ENCODE results near the gene ITPRID2. TPM values are rescaled to one million over a fixed set of nuclear protein-coding genes. Genes with fewer than 3 reads are reported as not detected.

ITPRID2 gene
- total RNA-seq, 1 donor from 2014 or later: 40.4 TPM

- no peaks in the 10 kb centered on the region for H3K4me1 ChIP-seq
- H3K4me2 ChIP-seq: no peak overlapping the region
- H3K36me3 ChIP-seq: no peaks in the 10 kb centered on the region
- H4K20me1 ChIP-seq (ENCODE audit: low read depth): no peaks in the 10 kb centered on the region
- no peak for TF ChIP-seq EZH2phosphoT487 (IDR thresholded peaks at IDR 0.05)
- TF ChIP-seq, protein P1, sequence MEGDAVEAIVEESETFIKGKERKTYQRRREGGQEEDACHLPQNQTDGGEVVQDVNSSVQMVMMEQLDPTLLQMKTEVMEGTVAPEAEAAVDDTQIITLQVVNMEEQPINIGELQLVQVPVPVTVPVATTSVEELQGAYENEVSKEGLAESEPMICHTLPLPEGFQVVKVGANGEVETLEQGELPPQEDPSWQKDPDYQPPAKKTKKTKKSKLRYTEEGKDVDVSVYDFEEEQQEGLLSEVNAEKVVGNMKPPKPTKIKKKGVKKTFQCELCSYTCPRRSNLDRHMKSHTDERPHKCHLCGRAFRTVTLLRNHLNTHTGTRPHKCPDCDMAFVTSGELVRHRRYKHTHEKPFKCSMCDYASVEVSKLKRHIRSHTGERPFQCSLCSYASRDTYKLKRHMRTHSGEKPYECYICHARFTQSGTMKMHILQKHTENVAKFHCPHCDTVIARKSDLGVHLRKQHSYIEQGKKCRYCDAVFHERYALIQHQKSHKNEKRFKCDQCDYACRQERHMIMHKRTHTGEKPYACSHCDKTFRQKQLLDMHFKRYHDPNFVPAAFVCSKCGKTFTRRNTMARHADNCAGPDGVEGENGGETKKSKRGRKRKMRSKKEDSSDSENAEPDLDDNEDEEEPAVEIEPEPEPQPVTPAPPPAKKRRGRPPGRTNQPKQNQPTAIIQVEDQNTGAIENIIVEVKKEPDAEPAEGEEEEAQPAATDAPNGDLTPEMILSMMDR (IDR thresholded peaks at IDR 0.05): no peak
- no peak for TF ChIP-seq EZH2 (IDR thresholded peaks at IDR 0.05)
- H3K36me3 Mint-ChIP-seq: no peaks in the 10 kb centered on the region
- H3F3A ChIP-seq (ENCODE audit: low read depth): no peaks in the 10 kb centered on the region
- no peaks in the 10 kb centered on the region for H3K9me3 ChIP-seq (ENCODE audit: low read depth)
- peaks cover 3% of the 10 kb centered on the region for H3K9me3 Mint-ChIP-seq
- no peaks in the 10 kb centered on the region for H3K27me3 Mint-ChIP-seq (ENCODE audit: insufficient read depth, low read depth)
- no peak overlapping the region for H2AFZ ChIP-seq (replicated peaks)
- H3K4me3 Mint-ChIP-seq: no peak overlapping the region
- no peak overlapping the region for H3K9ac ChIP-seq
- H3K4me1 Mint-ChIP-seq: no peaks in the 10 kb centered on the region
- no peak overlapping the region for H3K4me3 ChIP-seq
- H3K79me2 ChIP-seq (ENCODE audit: low read depth): no peaks in the 10 kb centered on the region
- H3K27ac ChIP-seq: no peak overlapping the region
- no peak overlapping the region for H3K27ac Mint-ChIP-seq
- no peak for DNase-seq (ENCODE audit: low spot score)
- no peaks in the 10 kb centered on the region for H3K27me3 ChIP-seq
These were observed 81.1 kb downstream of the ITPRID2 start for GRCh38 chr2:181972431-181973170.

- Histone ChIP-seq H3F3A (ENCODE audit: low read depth) (no peaks in the 10 kb centered on the region), H3K4me2 (no peak overlapping the region), H3K9me3 (ENCODE audit: low read depth) (no peaks in the 10 kb centered on the region), H3K4me3 (no peak overlapping the region), H3K4me1 (no peaks in the 10 kb centered on the region), H3K79me2 (ENCODE audit: low read depth) (no peaks in the 10 kb centered on the region), H2AFZ (replicated peaks) (no peak overlapping the region), H3K9ac (no peak overlapping the region), H3K36me3 (no peaks in the 10 kb centered on the region), H3K27me3 (no peaks in the 10 kb centered on the region), H4K20me1 (ENCODE audit: low read depth) (no peaks in the 10 kb centered on the region), H3K27ac (no peak overlapping the region)
- Mint-ChIP-seq H3K27ac (no peak overlapping the region), H3K9me3 (peaks cover 3% of the 10 kb centered on the region), H3K4me1 (no peaks in the 10 kb centered on the region), H3K27me3 (ENCODE audit: insufficient read depth, low read depth) (no peaks in the 10 kb centered on the region), H3K4me3 (no peak overlapping the region), H3K36me3 (no peaks in the 10 kb centered on the region)
- no peak for DNase-seq (ENCODE audit: low spot score)
- TF ChIP-seq, protein P1 (IDR thresholded peaks at IDR 0.05): no peak
- TF ChIP-seq EZH2 (IDR thresholded peaks at IDR 0.05) (no peak), EZH2phosphoT487 (IDR thresholded peaks at IDR 0.05) (no peak)
These were observed 81.7 kb downstream of the ITPRID2 start for GRCh38 chr2:181973171-181973783.

DNA sequence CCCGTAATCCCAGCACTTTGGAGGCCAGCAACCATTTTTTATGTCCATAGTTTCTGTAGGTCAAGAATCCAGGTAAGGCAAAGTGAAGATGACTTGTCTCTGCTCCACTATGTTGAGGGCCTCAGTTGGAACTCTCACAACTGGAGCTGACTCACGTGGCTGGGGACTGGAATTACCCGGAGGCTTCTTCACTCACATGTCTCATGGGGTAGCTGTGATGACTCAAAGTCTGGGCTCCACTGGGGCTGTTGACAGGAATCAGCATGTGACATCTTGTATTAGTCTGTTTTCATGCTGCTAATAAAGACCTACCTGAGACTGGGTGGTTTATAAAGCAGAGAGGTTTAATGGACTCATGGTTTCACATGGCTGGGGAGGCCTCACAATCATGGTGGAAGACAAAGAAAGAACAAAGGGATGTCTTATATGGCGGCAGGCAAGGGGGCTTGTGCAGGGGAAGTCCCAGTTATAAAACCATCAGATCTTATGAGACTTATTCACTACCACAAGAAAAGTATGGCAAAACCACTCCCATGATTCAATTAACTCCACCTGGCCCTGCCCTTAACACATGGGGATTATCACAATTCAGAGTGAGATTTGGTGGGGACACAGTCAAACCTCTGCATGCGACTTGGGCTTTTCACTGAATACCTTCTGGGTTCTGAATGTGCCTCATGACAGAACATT lies 86.3 kb downstream of the ITPRID2 start:
- Histone ChIP-seq H3K36me3 (no peaks in the 10 kb centered on the region), H3F3A (ENCODE audit: low read depth) (no peaks in the 10 kb centered on the region), H3K4me2 (no peak overlapping the region), H3K4me1 (no peaks in the 10 kb centered on the region), H3K27me3 (no peaks in the 10 kb centered on the region), H3K79me2 (ENCODE audit: low read depth) (no peaks in the 10 kb centered on the region), H4K20me1 (ENCODE audit: low read depth) (no peaks in the 10 kb centered on the region), H3K4me3 (no peak overlapping the region), H3K9ac (no peak overlapping the region), H2AFZ (replicated peaks) (no peak overlapping the region), H3K27ac (no peak overlapping the region), H3K9me3 (ENCODE audit: low read depth) (no peaks in the 10 kb centered on the region)
- Mint-ChIP-seq H3K9me3 (no peaks in the 10 kb centered on the region), H3K27me3 (ENCODE audit: insufficient read depth, low read depth) (no peaks in the 10 kb centered on the region), H3K4me3 (no peak overlapping the region), H3K4me1 (no peaks in the 10 kb centered on the region), H3K36me3 (no peaks in the 10 kb centered on the region), H3K27ac (no peak overlapping the region)
- TF ChIP-seq EZH2 (IDR thresholded peaks at IDR 0.05) (no peak), EZH2phosphoT487 (IDR thresholded peaks at IDR 0.05) (no peak)
- TF ChIP-seq, protein P1 (IDR thresholded peaks at IDR 0.05): no peak
- DNase-seq (ENCODE audit: low spot score): no peak

Data from neural progenitor cell (in vitro differentiated cells).